H9 (cell line): Measurements from ENCODE around the gene SRP68. TPM values are rescaled to one million over a fixed set of nuclear protein-coding genes. Genes with fewer than 3 reads are reported as not detected.
"Not testable (repeated sequence)": the region's sequence is repeated elsewhere in the genome, so short reads cannot be mapped to it uniquely, and the experiment has no call there.

ENCODE experiments used
- DNase-seq: peaks from one replicate; pipeline ENCODE4 v3.0.0-alpha.2; 2017
- H2AFZ ChIP-seq: one replicate; pipeline ENCODE4 v1.6.1; 2013; ENCODE audit warnings: mild to moderate bottlenecking, low read length, control low read depth, moderate library complexity
- H2AK5ac ChIP-seq: 2 replicates; pipeline ENCODE4 v1.6.1; 2013; ENCODE audit warnings: low read length, control low read depth, mixed read lengths; ENCODE audit not compliant: insufficient read length
- H2BK120ac ChIP-seq: one replicate; pipeline ENCODE4 v1.6.1; 2013; ENCODE audit warnings: low read depth, mild to moderate bottlenecking, low read length, control low read depth, inconsistent platforms; ENCODE audit not compliant: poor library complexity, severe bottlenecking
- H2BK12ac ChIP-seq: 2 replicates; pipeline ENCODE4 v1.6.1; 2013; ENCODE audit warnings: low read length, control low read depth, mixed read lengths, low read depth; ENCODE audit not compliant: insufficient read length
- H2BK15ac ChIP-seq: 2 replicates; pipeline ENCODE4 v1.6.1; 2013; ENCODE audit warnings: low read depth, low read length, control low read depth
- H2BK20ac ChIP-seq: one replicate; pipeline ENCODE4 v1.6.1; 2013; ENCODE audit warnings: low read depth, mild to moderate bottlenecking, low read length, control low read depth, inconsistent platforms; ENCODE audit not compliant: poor library complexity, severe bottlenecking
- H2BK5ac ChIP-seq: 2 replicates; pipeline ENCODE4 v1.6.1; 2013; ENCODE audit warnings: low read length, control low read depth, mixed read lengths; ENCODE audit not compliant: insufficient read length
- H3K14ac ChIP-seq: 2 replicates; pipeline ENCODE4 v1.6.1; 2013; ENCODE audit warnings: low read length, control low read depth; ENCODE audit not compliant: insufficient read depth
- H3K18ac ChIP-seq: 2 replicates; pipeline ENCODE4 v1.6.1; 2013; ENCODE audit warnings: low read depth, mild to moderate bottlenecking, mixed read lengths, low read length, control low read depth; ENCODE audit not compliant: insufficient read length
- H3K23ac ChIP-seq: 2 replicates; pipeline ENCODE4 v1.6.1; 2013; ENCODE audit warnings: low read length, control low read depth, mixed read lengths, low read depth; ENCODE audit not compliant: insufficient read length
- H3K23me2 ChIP-seq: 2 replicates; pipeline ENCODE4 v1.6.1; 2013; ENCODE audit warnings: low read depth, mild to moderate bottlenecking, mixed read lengths, low read length, control low read depth; ENCODE audit not compliant: insufficient read length, poor library complexity, severe bottlenecking
- H3K27ac ChIP-seq: 2 replicates; pipeline ENCODE4 v1.5.1; 2013; ENCODE audit warnings: low read length, control low read depth, mixed read lengths, low read depth; ENCODE audit not compliant: insufficient read length
- H3K27me3 ChIP-seq: 2 replicates; pipeline ENCODE4 v1.6.1; 2013; ENCODE audit warnings: low read length, control low read depth, inconsistent platforms; ENCODE audit not compliant: insufficient read depth
- H3K4ac ChIP-seq: 2 replicates; pipeline ENCODE4 v1.6.1; 2013; ENCODE audit warnings: low read depth, mild to moderate bottlenecking, control low read depth, inconsistent platforms, low read length, moderate library complexity
- H3K4me1 ChIP-seq: 2 replicates; pipeline ENCODE4 v1.6.1; 2013; ENCODE audit warnings: low read length, control low read depth, inconsistent platforms; ENCODE audit not compliant: insufficient read depth
- H3K4me2 ChIP-seq: 2 replicates; pipeline ENCODE4 v1.6.1; 2013; ENCODE audit warnings: low read length, control low read depth, mixed read lengths; ENCODE audit not compliant: insufficient read length, insufficient read depth
- H3K56ac ChIP-seq: 2 replicates; pipeline ENCODE4 v1.6.1; 2013; ENCODE audit warnings: low read depth, mild to moderate bottlenecking, mixed read lengths, low read length, control low read depth; ENCODE audit not compliant: insufficient read length
- H3K79me1 ChIP-seq: 2 replicates; pipeline ENCODE4 v1.6.1; 2013; ENCODE audit warnings: low read depth, mild to moderate bottlenecking, moderate library complexity, low read length, control low read depth, inconsistent platforms; ENCODE audit not compliant: insufficient read depth, poor library complexity, severe bottlenecking
- H3K79me2 ChIP-seq: 2 replicates; pipeline ENCODE4 v1.6.1; 2013; ENCODE audit warnings: low read length, control low read depth, inconsistent platforms; ENCODE audit not compliant: insufficient read depth
- H3K9ac ChIP-seq: 2 replicates; pipeline ENCODE4 v1.6.1; 2013; ENCODE audit warnings: low read length, control low read depth, mixed read lengths; ENCODE audit not compliant: insufficient read length; ENCODE audit errors: extremely low read depth
- H3K9me3 ChIP-seq: one replicate; pipeline ENCODE4 v1.6.1; 2013; ENCODE audit warnings: low read depth, low read length, inconsistent platforms; ENCODE audit not compliant: control insufficient read depth
- H3T11ph ChIP-seq: one replicate; pipeline ENCODE4 v1.6.1; 2013; ENCODE audit warnings: mild to moderate bottlenecking, low read length, control low read depth, inconsistent platforms
- H4K20me1 ChIP-seq: one replicate; pipeline ENCODE4 v1.6.1; 2013; ENCODE audit not compliant: control insufficient read depth, insufficient read length, insufficient read depth
- H4K5ac ChIP-seq: 2 replicates; pipeline ENCODE4 v1.6.1; 2013; ENCODE audit warnings: low read depth, mild to moderate bottlenecking, mixed read lengths, low read length, control low read depth; ENCODE audit not compliant: insufficient read length
- H4K8ac ChIP-seq: replicated peaks from 2 replicates; pipeline ENCODE4 v1.6.1; 2013; ENCODE audit warnings: low read length, control low read depth, mixed read lengths, low read depth; ENCODE audit not compliant: insufficient read length
- H4K91ac ChIP-seq: 2 replicates; pipeline ENCODE4 v1.6.1; 2013; ENCODE audit warnings: low read depth, mild to moderate bottlenecking, moderate library complexity, mixed read lengths, low read length, control low read depth; ENCODE audit not compliant: insufficient read length
- H3K27ac Mint-ChIP-seq, 3 experiments: 2 replicates in 2 of 3; 3 replicates in 1 of 3; pipeline ENCODE4 v1.8.0; 2020 to 2021; ENCODE audit warnings: mixed read lengths in 3 of 3, mild to moderate bottlenecking in 1 of 3, moderate library complexity in 1 of 3
- H3K27me3 Mint-ChIP-seq: 2 replicates; pipeline ENCODE4 v1.8.0; 2021; ENCODE audit warnings: low read depth, mild to moderate bottlenecking, moderate library complexity, mixed read lengths
- H3K36me3 Mint-ChIP-seq, 3 experiments: 2 replicates in 2 of 3; 3 replicates in 1 of 3; pipeline ENCODE4 v1.8.0; 2020 to 2021; ENCODE audit warnings: low read depth in 3 of 3, mixed read lengths in 3 of 3; ENCODE audit not compliant: insufficient read depth in 1 of 3
- H3K4me1 Mint-ChIP-seq, 2 experiments: 2 replicates each; pipeline ENCODE4 v1.8.0; 2020; ENCODE audit warnings: mixed read lengths in 2 of 2
- H3K4me3 Mint-ChIP-seq, 2 experiments: 2 replicates in 1 of 2; 3 replicates in 1 of 2; pipeline ENCODE4 v1.8.0; 2020 to 2021; ENCODE audit warnings: mild to moderate bottlenecking in 2 of 2, mixed read lengths in 2 of 2, moderate library complexity in 1 of 2
- H3K9me3 Mint-ChIP-seq, 2 experiments: 2 replicates in 1 of 2; 3 replicates in 1 of 2; pipeline ENCODE4 v1.8.0; 2020; ENCODE audit warnings: mild to moderate bottlenecking in 2 of 2, mixed read lengths in 2 of 2, moderate library complexity in 1 of 2
- CTCF ChIP-seq: fragments of 200-600 bp; sonication (generic); conservative IDR thresholded peaks from 3 replicates; pipeline ENCODE4 v1.8.0; 2021; ENCODE audit warnings: antibody characterized with exemption, mild to moderate bottlenecking
- WGBS: extraction: QIAGEN DNeasy Blood & Tissue Kit; methylation state at CpG from one replicate; pipeline ENCODE4 v1.1.7; 2013; ENCODE audit warnings: missing lambda C conversion rate, low lambda C conversion rate, mixed read lengths; ENCODE audit not compliant: insufficient read length; ENCODE audit errors: extremely low coverage; 5-methylcytosine and 5-hydroxymethylcytosine counted together
- total RNA-seq: library from RNA; stranded (reverse); gene quantifications from 2 replicates; pipeline ENCODE4 v1.2.1, GENCODE V29; 2021

The SRP68 gene
- total RNA-seq, 1 experiment from 2014 or later = 86.1 TPM

- H3K9me3 ChIP-seq = no peaks in the 10 kb centered on the region
- WGBS = no CpG with 5 or more reads among the region's 8 CpGs
- no peak overlapping the region for H2BK20ac ChIP-seq
- no peaks in the 10 kb centered on the region for H3K4me1 ChIP-seq
- no peaks in the 10 kb centered on the region for H3K9me3 Mint-ChIP-seq
- no peaks in the 10 kb centered on the region for H3K23me2 ChIP-seq
- no peak overlapping the region for H2BK5ac ChIP-seq
- H3K4me3 Mint-ChIP-seq = no peak overlapping the region
- no peak overlapping the region for H4K5ac ChIP-seq
- no peaks in the 10 kb centered on the region for H3K27me3 Mint-ChIP-seq
- no peak overlapping the region for H2BK120ac ChIP-seq
- no peak overlapping the region for H3K18ac ChIP-seq
- no peak overlapping the region for H3K9ac ChIP-seq
- H3K4ac ChIP-seq = no peak overlapping the region
- H2BK12ac ChIP-seq = no peak overlapping the region
- no peak overlapping the region for H3K23ac ChIP-seq
- H3K79me1 ChIP-seq = no peaks in the 10 kb centered on the region
- H4K91ac ChIP-seq = no peak overlapping the region
- H3K27me3 ChIP-seq = no peaks in the 10 kb centered on the region
- H3K56ac ChIP-seq = no peak overlapping the region
- no peak overlapping the region for H2AFZ ChIP-seq
- no peak overlapping the region for H4K8ac ChIP-seq
- H2BK15ac ChIP-seq = no peak overlapping the region
- no peak overlapping the region for H2AK5ac ChIP-seq
- no peak overlapping the region for H3T11ph ChIP-seq
- no peak for TF ChIP-seq CTCF
- H3K36me3 Mint-ChIP-seq = peaks cover 54 to 91% (median 82%) of the 10 kb centered on the region in 3 experiments
- no peaks in the 10 kb centered on the region for H3K79me2 ChIP-seq
- no peak overlapping the region for H3K4me2 ChIP-seq
- no peak overlapping the region for H3K27ac ChIP-seq
- H3K4me1 Mint-ChIP-seq = peaks cover 13% of the 10 kb centered on the region in 2 experiments
- no peaks in the 10 kb centered on the region for H4K20me1 ChIP-seq
- DNase-seq = no peak
- no peak overlapping the region for H3K27ac Mint-ChIP-seq
- H3K14ac ChIP-seq = no peak overlapping the region
Measured at GRCh38 chr17:76046064-76046463, 26.3 kb downstream of the SRP68 start.

- Mint-ChIP-seq H3K4me1 (peaks cover 23 to 27% of the 10 kb centered on the region in 2 experiments), H3K36me3 (peaks cover 54 to 91% (median 80%) of the 10 kb centered on the region in 3 experiments), H3K27ac (peak overlapping the region in 2 of 3 experiments; percentile 30 to 70; a peak in 3 of 7 replicates)
- H2BK20ac ChIP-seq, H3K9me3 ChIP-seq, H4K20me1 ChIP-seq, H2BK15ac ChIP-seq, H3T11ph ChIP-seq, H4K91ac ChIP-seq, H3K56ac ChIP-seq, H3K23ac ChIP-seq, H2BK12ac ChIP-seq, H3K18ac ChIP-seq, DNase-seq, H3K27me3 Mint-ChIP-seq, H4K8ac ChIP-seq, H3K23me2 ChIP-seq, H3K27me3 ChIP-seq, H3K4me2 ChIP-seq, H4K5ac ChIP-seq, H3K9me3 Mint-ChIP-seq, H2AK5ac ChIP-seq, H2AFZ ChIP-seq, H3K79me2 ChIP-seq, H2BK120ac ChIP-seq, H3K4me3 Mint-ChIP-seq, H3K79me1 ChIP-seq, H3K14ac ChIP-seq, H3K4ac ChIP-seq, H3K27ac ChIP-seq, H3K9ac ChIP-seq, H2BK5ac ChIP-seq, H3K4me1 ChIP-seq: not testable (repeated sequence)
- WGBS = no CpG with 5 or more reads among the region's 11 CpGs
Measured at GRCh38 chr17:76044475-76045007, 27.8 kb downstream of the SRP68 start.
